HG02763 (cell line): ENCODE data around the gene RELT.

Source experiments
- ATAC-seq: cut with Tn5 transposase; IDR thresholded peaks from one replicate; pipeline ENCODE4 v1.9.1; 2021; ENCODE audit warnings: mild to moderate bottlenecking, moderate library complexity; ENCODE audit not compliant: unreplicated experiment

RELT gene

DNA sequence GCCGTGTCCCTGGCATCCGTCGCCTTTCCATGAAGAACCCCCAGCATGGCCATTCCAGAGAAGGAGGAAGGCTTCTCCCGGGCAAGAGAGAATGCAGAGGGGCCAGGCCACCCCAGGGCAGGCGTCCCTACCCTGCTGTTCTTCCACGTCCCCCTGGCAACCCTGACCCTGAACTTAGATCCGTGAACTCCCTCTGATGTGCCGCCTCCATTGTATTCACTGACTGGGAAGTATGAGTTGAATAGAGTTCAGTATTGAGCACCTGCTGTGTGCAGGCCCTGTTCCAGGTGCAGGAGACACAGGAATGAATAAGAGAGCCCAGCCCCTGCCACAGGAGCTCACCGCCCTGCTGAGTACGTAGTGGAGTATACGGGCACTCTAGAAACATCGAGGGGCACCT is 29.1 kb upstream of the RELT start:
- ATAC-seq = no peak

GRCh38 chr11:73348838-73349237 is 27.4 kb upstream of the RELT start:
- no peak for ATAC-seq

DNA sequence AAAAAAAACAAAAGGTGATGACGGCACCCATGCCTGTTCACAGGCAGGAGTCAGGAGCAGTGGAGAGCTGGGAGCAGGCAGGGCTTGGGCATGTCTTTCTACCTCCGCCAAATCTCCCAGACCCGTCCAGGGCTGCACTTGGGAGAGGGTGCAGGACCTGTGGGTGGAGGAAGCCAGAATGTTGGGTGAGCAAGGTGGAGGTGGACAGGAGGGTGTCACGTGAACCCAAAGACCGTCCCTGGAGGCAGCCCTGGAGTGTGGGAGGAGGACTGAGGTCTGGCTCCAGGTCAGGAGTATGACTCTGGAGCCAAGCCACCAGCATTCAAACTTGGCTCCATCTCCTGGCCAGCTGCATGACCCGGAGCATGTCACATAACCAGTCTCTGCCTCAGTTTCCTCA is 26.6 kb upstream of the RELT start:
- no peak for ATAC-seq

DNA sequence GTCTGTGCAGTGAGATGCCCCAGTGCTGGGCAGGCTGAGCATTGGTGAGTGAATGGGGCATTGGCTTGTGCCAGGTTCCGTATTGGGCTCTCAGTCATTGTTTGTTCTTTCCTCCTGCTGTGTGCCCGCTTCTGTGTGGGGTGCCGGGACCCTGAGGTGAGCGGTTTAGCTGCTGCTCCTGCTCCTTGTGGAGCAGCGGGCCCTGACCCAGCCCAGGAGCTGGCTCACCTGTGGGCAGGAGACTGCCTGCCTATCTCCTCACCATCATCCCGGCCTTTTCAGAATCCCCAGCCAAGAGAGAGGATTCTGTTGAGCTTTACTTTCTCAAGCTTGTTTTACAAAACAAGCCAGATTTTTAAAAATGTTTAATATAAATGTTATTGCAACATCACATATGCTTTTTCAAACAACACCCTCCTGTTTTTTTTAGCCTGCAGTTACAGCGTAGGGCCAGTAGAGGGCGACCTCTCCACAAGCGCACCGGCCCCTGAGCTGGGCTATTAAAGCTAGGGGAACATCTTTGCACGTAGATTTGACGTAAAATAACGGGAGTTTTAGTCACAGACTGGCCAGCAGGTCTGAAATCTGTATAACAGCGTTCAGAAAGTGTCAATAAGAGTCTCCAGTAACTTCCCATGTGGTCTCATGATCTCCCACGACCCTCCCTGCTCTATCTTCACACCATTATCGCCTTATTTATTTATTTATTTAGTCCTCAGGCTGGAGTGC is 25.1 kb upstream of the RELT start:
- no peak for ATAC-seq

- no peak for ATAC-seq
These were observed 22.8 kb upstream of the RELT start for GRCh38 chr11:73353422-73353821.

GRCh38 chr11:73355109-73355508 is 21.1 kb upstream of the RELT start:
- no peak for ATAC-seq

DNA sequence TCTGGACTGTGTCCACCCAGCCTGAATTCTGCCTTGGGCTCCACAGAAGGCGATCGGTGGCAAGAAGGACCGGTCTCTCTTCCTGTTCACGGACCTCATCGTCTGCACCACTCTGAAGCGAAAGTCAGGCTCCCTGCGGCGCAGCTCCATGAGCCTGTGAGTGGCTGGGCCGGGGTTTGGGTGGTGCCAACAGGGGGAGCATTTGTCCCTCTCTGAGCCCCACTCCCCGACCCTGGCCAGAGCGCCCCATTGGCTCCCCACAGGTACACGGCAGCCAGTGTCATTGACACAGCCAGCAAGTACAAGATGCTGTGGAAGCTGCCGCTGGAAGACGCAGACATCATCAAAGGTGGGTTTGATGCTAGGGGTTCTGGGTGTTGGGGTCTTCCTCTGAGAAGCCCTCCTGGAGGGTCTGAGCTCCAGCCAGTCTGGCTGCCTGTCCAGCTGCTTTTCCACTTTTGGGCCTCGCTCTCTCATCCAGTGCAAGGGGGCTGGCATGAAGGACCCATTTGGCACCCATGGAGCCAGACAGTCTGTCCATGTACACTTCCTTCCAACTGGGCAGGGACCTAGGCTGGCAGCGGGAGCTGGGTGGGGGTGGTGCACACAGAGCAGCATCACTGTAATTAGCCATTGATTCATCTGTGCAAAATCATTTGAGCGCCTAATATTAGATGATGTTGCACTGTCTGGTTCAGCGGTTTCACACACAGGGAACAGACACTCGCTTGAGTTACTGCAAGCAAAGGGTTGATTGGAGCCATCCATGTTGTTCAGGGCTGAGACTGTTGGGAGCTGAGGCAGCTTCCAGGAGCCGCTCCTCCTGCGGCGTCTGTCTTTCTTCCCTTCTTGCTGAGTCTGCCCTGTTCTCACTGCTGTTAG is 19.0 kb upstream of the RELT start:
- ATAC-seq = no peak

- ATAC-seq = no peak
These were observed 18.1 kb upstream of the RELT start for GRCh38 chr11:73358071-73358470.

DNA sequence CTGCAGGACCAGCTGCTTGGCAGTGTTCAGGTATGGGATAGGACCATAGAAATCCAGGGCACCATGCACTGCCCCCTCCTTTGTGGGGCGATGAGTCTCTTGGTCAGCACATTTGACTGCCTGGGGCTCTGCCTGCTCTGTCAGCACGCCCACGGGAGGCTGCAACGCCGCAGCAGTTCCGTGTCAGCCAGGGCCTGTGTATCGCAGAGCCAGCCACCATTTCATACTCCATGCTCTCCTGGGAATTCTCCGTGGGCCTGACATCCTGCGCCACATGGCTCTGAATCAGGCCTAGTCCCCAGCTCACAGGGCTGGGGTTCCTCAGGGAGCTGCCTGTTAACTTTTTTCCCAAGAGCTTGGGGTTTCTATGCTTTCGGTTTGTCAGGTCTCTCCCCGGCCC is 16.9 kb upstream of the RELT start:
- ATAC-seq = no peak

- no peak for ATAC-seq
These were observed 16.1 kb upstream of the RELT start for GRCh38 chr11:73359930-73360742.

- no peak for ATAC-seq
These were observed 15.3 kb upstream of the RELT start for GRCh38 chr11:73360743-73361369.

DNA sequence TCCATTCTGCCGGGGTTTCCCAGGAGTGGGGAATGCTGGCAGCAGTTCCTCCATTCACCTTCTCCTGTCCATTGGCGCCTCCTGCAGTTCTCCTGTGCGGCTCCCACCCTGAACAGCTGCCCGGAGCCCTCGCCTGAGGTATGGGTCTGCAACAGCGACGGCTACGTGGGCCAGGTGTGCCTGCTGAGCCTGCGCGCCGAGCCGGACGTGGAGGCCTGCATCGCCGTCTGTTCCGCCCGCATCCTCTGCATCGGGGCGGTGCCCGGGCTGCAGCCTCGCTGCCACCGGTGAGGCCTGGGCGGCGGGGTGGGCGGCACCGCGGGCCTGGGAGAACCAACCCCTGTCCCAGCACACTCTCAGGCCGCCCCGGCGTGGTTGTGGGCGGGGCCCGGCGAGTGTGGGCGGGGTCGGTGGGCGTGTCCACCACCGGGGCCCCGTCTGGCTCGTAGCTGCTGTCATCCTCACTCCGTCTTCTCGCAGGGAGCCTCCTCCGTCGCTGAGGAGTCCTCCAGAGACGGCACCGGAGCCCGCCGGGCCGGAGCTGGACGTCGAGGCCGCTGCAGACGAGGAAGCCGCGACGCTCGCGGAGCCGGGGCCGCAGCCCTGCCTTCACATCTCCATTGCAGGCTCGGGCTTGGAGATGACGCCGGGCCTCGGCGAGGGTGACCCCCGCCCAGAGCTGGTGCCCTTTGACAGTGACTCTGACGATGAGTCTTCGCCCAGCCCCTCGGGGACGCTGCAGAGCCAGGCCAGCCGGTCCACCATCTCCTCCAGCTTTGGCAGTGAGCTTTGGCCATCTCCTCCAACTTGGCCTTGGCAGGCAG is 14.0 kb upstream of the RELT start:
- no peak for ATAC-seq

DNA sequence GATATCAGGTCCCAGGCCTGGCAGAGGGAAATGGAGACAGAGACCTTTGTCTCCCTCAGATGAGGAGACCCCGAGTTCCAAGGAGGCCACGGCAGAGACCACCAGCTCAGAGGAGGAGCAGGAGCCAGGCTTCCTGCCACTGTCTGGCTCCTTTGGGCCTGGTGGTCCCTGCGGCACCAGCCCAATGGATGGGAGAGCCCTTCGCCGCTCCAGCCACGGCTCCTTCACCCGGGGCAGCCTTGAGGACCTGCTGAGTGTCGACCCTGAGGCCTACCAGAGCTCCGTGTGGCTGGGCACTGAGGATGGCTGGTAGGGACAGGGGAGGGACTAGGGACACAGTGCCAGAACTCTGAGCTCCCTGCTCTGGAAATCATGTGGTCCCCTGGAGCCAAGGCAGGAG is 13.1 kb upstream of the RELT start:
- ATAC-seq = no peak

DNA sequence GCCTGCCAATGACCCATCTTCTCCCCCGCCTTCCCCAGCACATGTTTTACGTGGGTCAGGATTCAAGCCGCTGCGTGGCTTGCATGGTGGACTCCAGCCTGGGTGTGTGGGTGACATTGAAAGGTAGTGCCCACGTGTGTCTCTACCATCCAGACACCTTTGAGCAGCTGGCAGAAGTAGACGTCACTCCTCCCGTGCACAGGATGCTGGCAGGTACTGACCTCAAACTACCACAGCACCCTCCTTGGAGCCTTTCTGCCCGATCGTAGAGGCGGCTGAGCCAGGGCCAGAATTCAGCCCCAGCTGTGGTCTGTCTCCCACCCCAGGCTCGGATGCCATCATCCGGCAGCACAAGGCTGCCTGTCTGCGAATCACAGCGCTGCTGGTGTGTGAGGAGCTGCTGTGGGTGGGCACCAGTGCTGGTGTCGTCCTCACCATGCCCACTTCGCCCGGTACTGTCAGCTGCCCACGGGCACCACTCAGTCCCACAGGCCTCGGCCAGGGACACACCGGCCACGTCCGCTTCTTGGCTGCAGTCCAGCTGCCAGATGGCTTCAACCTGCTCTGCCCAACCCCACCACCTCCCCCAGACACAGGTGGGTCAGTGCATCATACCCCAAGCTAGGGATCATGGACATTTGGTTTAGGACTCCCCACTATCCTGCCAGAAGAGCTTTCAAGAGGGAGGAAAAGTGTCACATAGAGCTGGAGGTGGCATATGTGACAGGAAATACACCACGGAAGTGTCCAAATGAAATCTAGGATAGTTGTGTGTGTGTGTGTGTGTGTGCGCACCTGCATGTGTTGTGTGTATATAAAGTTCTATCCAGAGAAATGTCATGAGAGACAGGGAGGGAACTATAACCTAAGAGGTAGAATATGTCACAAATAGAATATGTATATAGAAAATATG is 10.6 kb upstream of the RELT start:
- ATAC-seq = no peak

GRCh38 chr11:73366265-73366610 is 10.0 kb upstream of the RELT start:
- ATAC-seq = no peak

DNA sequence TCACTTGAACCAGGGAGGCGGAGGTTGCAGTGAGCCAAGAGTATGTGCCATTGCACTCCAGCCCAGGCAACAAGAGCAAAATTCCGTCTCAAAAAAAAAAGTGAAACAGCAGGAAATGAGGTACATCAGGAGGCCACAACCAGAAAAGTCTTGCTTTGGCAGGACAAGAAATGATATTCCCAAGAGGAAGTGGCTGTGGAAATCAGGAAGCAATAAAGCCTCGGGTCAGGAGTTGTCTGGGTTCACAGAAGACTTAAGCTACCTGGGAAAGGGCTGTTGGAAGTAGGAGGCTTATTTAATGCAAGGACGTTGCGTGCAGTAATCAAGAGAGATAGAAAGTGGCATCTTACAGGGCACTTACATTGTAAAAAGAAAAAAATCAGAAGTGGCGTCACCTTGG is 9.2 kb upstream of the RELT start:
- no peak for ATAC-seq

- no peak for ATAC-seq
These were observed 8.6 kb upstream of the RELT start for GRCh38 chr11:73367482-73368024.

GRCh38 chr11:73372375-73372993 is 3.7 kb upstream of the RELT start:
- ATAC-seq = no peak

DNA sequence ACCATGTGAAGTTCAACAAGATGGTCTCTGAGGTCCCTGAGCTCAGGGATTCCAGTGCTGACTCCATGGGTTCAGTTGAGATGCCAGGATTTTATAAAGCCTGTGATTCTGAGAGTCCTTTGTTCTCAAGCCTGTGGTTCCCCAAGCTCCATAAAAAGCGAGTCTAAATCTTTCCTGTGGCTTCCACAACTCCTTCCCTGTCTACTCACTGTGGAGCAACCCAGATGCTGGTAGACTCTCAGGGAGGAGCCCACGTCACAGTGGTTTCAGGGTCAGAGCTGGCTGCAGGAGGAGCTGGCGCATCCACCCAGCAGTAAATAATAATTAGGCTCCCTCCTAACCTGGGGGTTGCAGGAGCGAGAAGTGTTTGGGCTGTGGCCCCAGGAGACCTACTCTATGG is 2.0 kb upstream of the RELT start:
- ATAC-seq = no peak
